H1 (cell line): ENCODE results near the gene CDK2. TPM values are rescaled to one million over a fixed set of nuclear protein-coding genes. Genes with fewer than 3 reads are reported as not detected.

Experiments used
- NRF1 ChIP-seq: IDR thresholded peaks from 2 replicates; pipeline ENCODE4 v1.6.1; 2011; ENCODE audit warnings: mild to moderate bottlenecking, low read depth, low read length, improper control_type of control experiment
- SAP30 ChIP-seq: fragments of 300-600 bp; sonication (generic); IDR thresholded peaks from 2 replicates; pipeline ENCODE4 v1.7.1; 2012; ENCODE audit warnings: low read length, moderate library complexity, mild to moderate bottlenecking, inconsistent platforms; ENCODE audit not compliant: insufficient read depth, insufficient replicate concordance
- SUZ12 ChIP-seq: fragments of 200-600 bp; sonication (generic); IDR thresholded peaks from 2 replicates; pipeline ENCODE4 v1.6.1; 2012; ENCODE audit warnings: mild to moderate bottlenecking, inconsistent platforms, low read length, moderate library complexity, mixed read lengths
- polyA plus RNA-seq, 7 experiments: library from polyadenylated mRNA; depleted of rRNA in 3 of 7; stranded (reverse) in 5 of 7; unstranded in 2 of 7; fragments of >200 nt in 5 of 7; fragments of 200-250 nt in 2 of 7; gene quantifications; 1 replicate in 5 of 7; 2 replicates in 1 of 7; 4 replicates in 1 of 7; pipeline versions ENCODE4 v1.2.1 to v1.2.3, GENCODE V29; 2011 to 2013; ENCODE audit warnings: missing spikeins in 2 of 7, mixed read lengths in 2 of 7
- total RNA-seq: library from RNA; stranded (reverse); fragmentation: NEBNext Ultra II Directional; extraction: Animal tissue kit (Norgen Biotek cat#: 25700); gene quantifications from 2 replicates; pipeline ENCODE4 v1.2.1, GENCODE V29; 2021

CDK2 gene
- total and polyA plus RNA-seq, 2 of the 8 experiments (the other 6 are each of a cell fraction or from before 2014, with no cell fraction given), result 39.4 to 42.5 TPM

DNA sequence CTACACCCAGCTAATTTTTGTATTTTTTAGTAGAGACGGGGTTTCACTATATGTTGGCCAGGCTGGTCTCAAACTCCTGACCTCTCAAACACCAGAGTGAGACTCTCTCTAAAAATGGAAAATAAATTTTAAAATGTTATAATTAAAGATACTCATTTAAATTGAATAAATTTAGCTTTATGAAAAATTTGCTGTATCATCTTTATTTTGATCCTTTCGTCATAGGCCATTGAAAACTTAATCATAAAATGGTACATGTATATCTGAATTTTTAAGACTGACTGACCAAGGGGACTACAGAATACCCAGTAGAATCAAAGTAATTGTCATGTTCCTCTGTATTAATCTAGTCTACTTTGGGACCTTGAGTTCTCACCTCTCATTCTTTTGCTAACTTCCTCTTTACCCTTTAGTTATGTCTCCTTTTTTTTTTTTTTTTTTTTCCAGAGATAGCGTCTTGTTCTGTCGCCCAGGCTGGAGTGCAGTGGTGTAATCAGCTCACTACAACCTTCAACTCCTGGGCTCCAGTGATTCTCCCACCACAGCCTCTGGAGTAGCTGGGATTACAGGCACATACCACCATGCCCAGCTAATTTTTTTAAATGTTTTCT, 16.7 kb downstream of the CDK2 start (continued):
- no peak for TF ChIP-seq SUZ12
- TF ChIP-seq NRF1, result no peak
- no peak for TF ChIP-seq SAP30
